Measurements from ENCODE around the gene PPL.

DNA sequence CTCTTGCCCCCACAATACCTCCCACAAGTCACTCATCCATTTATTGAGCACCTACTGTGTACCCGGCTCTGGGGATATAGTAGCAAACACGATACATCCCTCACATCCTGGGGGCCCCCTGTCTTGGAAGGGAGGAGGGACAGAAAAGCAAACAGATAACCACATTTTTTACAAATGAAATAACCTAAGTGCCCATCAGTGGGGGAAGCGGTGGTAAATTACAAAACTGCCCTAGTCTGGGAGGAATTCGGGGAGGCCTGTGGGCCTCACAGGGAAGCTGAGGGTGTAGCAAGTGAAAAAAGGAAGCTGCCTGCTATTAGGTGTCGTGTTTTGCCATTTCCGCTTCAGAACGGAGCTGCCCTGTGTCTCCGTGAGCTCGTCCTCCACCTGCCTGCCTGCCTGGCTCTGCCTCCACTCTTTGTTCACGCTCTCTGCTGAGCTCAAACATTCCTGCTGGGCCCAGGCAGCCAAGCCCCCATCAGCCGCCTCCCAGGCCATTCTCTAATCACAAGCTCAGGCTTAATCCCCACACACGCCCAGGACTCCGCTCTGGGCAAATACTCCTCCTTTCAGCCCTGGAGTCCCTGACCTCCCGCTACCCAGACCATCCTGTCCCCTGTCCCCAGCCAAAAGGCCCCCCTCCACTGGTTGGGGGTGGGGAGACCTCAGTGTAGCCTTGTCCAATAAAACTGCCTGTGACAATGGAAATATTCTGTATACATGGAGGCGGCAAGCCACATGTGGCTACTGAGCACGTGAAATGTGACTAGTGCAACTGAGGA is 11.0 kb upstream of the PPL start:
- TF ChIP-seq CTCF (IDR thresholded peaks at IDR 0.05 in 2 of 3, conservative IDR thresholded peaks at IDR 0.05 in 1 of 3; ENCODE audit: borderline replicate concordance in 1 of 3, insufficient read depth in 1 of 3, low read depth in 2 of 3, low read length in 2 of 3) (no peak), EZH2phosphoT487 (IDR thresholded peaks at IDR 0.05; ENCODE audit: borderline replicate concordance) (no peak), REST (IDR thresholded peaks at IDR 0.05; ENCODE audit: low read depth) (no peak), POLR2A (IDR thresholded peaks at IDR 0.05; ENCODE audit: borderline replicate concordance, extremely low read depth, insufficient read depth, insufficient read length) (no peak)
- TF ChIP-seq, protein P1, sequence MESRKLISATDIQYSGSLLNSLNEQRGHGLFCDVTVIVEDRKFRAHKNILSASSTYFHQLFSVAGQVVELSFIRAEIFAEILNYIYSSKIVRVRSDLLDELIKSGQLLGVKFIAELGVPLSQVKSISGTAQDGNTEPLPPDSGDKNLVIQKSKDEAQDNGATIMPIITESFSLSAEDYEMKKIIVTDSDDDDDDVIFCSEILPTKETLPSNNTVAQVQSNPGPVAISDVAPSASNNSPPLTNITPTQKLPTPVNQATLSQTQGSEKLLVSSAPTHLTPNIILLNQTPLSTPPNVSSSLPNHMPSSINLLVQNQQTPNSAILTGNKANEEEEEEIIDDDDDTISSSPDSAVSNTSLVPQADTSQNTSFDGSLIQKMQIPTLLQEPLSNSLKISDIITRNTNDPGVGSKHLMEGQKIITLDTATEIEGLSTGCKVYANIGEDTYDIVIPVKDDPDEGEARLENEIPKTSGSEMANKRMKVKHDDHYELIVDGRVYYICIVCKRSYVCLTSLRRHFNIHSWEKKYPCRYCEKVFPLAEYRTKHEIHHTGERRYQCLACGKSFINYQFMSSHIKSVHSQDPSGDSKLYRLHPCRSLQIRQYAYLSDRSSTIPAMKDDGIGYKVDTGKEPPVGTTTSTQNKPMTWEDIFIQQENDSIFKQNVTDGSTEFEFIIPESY (IDR thresholded peaks at IDR 0.05; ENCODE audit: extremely low read depth, insufficient replicate concordance, low read length): no peak
